ENCODE data around the gene OTOGL.

- TF ChIP-seq CTCF (conservative IDR thresholded peaks at IDR 0.05; ENCODE audit: low read length) (no peak), EZH2phosphoT487 (IDR thresholded peaks at IDR 0.05; ENCODE audit: borderline replicate concordance, low read depth, low read length) (no peak)
Measured at GRCh38 chr12:80291108-80291754, 191.9 kb downstream of the OTOGL start.
